GM06990 (cell line): Measurements from ENCODE around the gene ZNF544.

Source experiments
- DNase-seq: peaks from one replicate; pipeline ENCODE4 v3.0.0-alpha.2; 2011; ENCODE audit not compliant: insufficient read length; ENCODE audit errors: extremely low read depth
- H3K27me3 ChIP-seq: replicated peaks from 2 replicates; pipeline ENCODE4 v1.6.0; 2011; ENCODE audit warnings: low read length; ENCODE audit not compliant: control insufficient read depth, insufficient read depth
- H3K36me3 ChIP-seq: 2 replicates; pipeline ENCODE4 v1.5.1; 2011; ENCODE audit warnings: low read length; ENCODE audit not compliant: control insufficient read depth, insufficient read depth
- H3K4me3 ChIP-seq: replicated peaks from 2 replicates; pipeline ENCODE4 v1.5.1; 2011; ENCODE audit warnings: low read depth, mild to moderate bottlenecking, control low read depth, low read length
- CTCF ChIP-seq: IDR thresholded peaks from 2 replicates; pipeline ENCODE4 v1.5.1; 2011; ENCODE audit warnings: low read length, control low read depth, mild to moderate bottlenecking, inconsistent platforms; ENCODE audit not compliant: insufficient read depth, poor library complexity, severe bottlenecking

ZNF544 gene

GRCh38 chr19:58284199-58284598, 55.5 kb downstream of the ZNF544 start:
- Histone ChIP-seq H3K27me3 (no peaks in the 10 kb centered on the region), H3K36me3 (peaks cover 20% of the 10 kb centered on the region), H3K4me3 (no peak overlapping the region)
- no peak for DNase-seq
- TF ChIP-seq CTCF, result no peak

GRCh38 chr19:58291943-58292342, 63.2 kb downstream of the ZNF544 start:
- H3K27me3 ChIP-seq, result no peaks in the 10 kb centered on the region
- H3K36me3 ChIP-seq, result peaks cover 33% of the 10 kb centered on the region
- no peak for TF ChIP-seq CTCF
- H3K4me3 ChIP-seq, result no peak overlapping the region
- DNase-seq, result no peak

- no peak for DNase-seq
- Histone ChIP-seq H3K36me3 (peaks cover 25% of the 10 kb centered on the region), H3K4me3 (no peak overlapping the region), H3K27me3 (no peaks in the 10 kb centered on the region)
- TF ChIP-seq CTCF, result no peak
Measured at GRCh38 chr19:58294743-58295374, 66.1 kb downstream of the ZNF544 start.

- no peak for DNase-seq
- Histone ChIP-seq H3K27me3 (no peaks in the 10 kb centered on the region), H3K36me3 (peaks cover 27% of the 10 kb centered on the region), H3K4me3 (no peak overlapping the region)
- no peak for TF ChIP-seq CTCF
Measured at GRCh38 chr19:58296104-58296503, 67.4 kb downstream of the ZNF544 start.

GRCh38 chr19:58300620-58301019, 71.9 kb downstream of the ZNF544 start:
- Histone ChIP-seq H3K27me3 (no peaks in the 10 kb centered on the region), H3K36me3 (peaks cover 4% of the 10 kb centered on the region), H3K4me3 (no peak overlapping the region)
- DNase-seq, result no peak
- no peak for TF ChIP-seq CTCF

GRCh38 chr19:58304255-58304654, 75.5 kb downstream of the ZNF544 start:
- Histone ChIP-seq H3K36me3 (peaks cover 14% of the 10 kb centered on the region), H3K4me3 (no peak overlapping the region), H3K27me3 (no peaks in the 10 kb centered on the region)
- no peak for TF ChIP-seq CTCF
- DNase-seq, result no peak
